ENCODE results near the gene CAMK1D. TPM values are rescaled to one million over a fixed set of nuclear protein-coding genes. Genes with fewer than 3 reads are reported as not detected.

CAMK1D gene
- total and polyA plus RNA-seq, 2 experiments from 2014 or later, result 4.6 to 7.2 TPM

GRCh38 chr10:12822893-12823170 lies 473.5 kb downstream of the CAMK1D start:
- H3K36me3 Mint-ChIP-seq (ENCODE audit: low read depth), result no peaks in the 10 kb centered on the region
- no peak overlapping the region for H2AFZ ChIP-seq
- H3K4me3 ChIP-seq, result no peak overlapping the region
- H3K27me3 Mint-ChIP-seq (ENCODE audit: insufficient read depth, low read depth, poor library complexity), result peaks cover 11% of the 10 kb centered on the region
- no peak overlapping the region for H3K4me3 Mint-ChIP-seq
- no peaks in the 10 kb centered on the region for H3K36me3 ChIP-seq (ENCODE audit: insufficient read depth)
- no peaks in the 10 kb centered on the region for H3K27me3 ChIP-seq (ENCODE audit: insufficient read depth)
- no peaks in the 10 kb centered on the region for H4K20me1 ChIP-seq (replicated peaks; ENCODE audit: insufficient read depth)
- no peak overlapping the region for H3K27ac ChIP-seq (ENCODE audit: low read depth)
- ATAC-seq (no peak), DNase-seq (ENCODE audit: low spot score) (no peak)
- H3K9me2 ChIP-seq (ENCODE audit: insufficient read depth), result no peaks in the 10 kb centered on the region
- peaks cover 10% of the 10 kb centered on the region for H3K4me1 Mint-ChIP-seq
- H3K4me2 ChIP-seq, result no peak overlapping the region
- no peak for TF ChIP-seq STAT1 (IDR thresholded peaks at IDR 0.05; ENCODE audit: unreplicated experiment)
- TF ChIP-seq ZNF331 (CRISPR knock-in tag; IDR thresholded peaks at IDR 0.05; ENCODE audit: low read depth), result no peak
- no peak for TF ChIP-seq POLR2AphosphoS5 (IDR thresholded peaks at IDR 0.05; ENCODE audit: low read depth)
- no peak for TF ChIP-seq EZH2phosphoT487 (IDR thresholded peaks at IDR 0.05; ENCODE audit: unreplicated experiment)
- no peak for TF ChIP-seq ZNF114 (CRISPR knock-in tag; IDR thresholded peaks at IDR 0.05)
- TF ChIP-seq, protein P1, sequence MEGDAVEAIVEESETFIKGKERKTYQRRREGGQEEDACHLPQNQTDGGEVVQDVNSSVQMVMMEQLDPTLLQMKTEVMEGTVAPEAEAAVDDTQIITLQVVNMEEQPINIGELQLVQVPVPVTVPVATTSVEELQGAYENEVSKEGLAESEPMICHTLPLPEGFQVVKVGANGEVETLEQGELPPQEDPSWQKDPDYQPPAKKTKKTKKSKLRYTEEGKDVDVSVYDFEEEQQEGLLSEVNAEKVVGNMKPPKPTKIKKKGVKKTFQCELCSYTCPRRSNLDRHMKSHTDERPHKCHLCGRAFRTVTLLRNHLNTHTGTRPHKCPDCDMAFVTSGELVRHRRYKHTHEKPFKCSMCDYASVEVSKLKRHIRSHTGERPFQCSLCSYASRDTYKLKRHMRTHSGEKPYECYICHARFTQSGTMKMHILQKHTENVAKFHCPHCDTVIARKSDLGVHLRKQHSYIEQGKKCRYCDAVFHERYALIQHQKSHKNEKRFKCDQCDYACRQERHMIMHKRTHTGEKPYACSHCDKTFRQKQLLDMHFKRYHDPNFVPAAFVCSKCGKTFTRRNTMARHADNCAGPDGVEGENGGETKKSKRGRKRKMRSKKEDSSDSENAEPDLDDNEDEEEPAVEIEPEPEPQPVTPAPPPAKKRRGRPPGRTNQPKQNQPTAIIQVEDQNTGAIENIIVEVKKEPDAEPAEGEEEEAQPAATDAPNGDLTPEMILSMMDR (conservative IDR thresholded peaks at IDR 0.05; ENCODE audit: low read depth in 2 of 2), result no peak
- TF ChIP-seq JUNB (IDR thresholded peaks at IDR 0.05; ENCODE audit: unreplicated experiment), result no peak
- no peak for TF ChIP-seq CREB1 (CRISPR knock-in tag; IDR thresholded peaks at IDR 0.05; ENCODE audit: low read depth)
- TF ChIP-seq EZH2 (IDR thresholded peaks at IDR 0.05; ENCODE audit: low read depth, unreplicated experiment), result no peak
- TF ChIP-seq, protein P2, sequence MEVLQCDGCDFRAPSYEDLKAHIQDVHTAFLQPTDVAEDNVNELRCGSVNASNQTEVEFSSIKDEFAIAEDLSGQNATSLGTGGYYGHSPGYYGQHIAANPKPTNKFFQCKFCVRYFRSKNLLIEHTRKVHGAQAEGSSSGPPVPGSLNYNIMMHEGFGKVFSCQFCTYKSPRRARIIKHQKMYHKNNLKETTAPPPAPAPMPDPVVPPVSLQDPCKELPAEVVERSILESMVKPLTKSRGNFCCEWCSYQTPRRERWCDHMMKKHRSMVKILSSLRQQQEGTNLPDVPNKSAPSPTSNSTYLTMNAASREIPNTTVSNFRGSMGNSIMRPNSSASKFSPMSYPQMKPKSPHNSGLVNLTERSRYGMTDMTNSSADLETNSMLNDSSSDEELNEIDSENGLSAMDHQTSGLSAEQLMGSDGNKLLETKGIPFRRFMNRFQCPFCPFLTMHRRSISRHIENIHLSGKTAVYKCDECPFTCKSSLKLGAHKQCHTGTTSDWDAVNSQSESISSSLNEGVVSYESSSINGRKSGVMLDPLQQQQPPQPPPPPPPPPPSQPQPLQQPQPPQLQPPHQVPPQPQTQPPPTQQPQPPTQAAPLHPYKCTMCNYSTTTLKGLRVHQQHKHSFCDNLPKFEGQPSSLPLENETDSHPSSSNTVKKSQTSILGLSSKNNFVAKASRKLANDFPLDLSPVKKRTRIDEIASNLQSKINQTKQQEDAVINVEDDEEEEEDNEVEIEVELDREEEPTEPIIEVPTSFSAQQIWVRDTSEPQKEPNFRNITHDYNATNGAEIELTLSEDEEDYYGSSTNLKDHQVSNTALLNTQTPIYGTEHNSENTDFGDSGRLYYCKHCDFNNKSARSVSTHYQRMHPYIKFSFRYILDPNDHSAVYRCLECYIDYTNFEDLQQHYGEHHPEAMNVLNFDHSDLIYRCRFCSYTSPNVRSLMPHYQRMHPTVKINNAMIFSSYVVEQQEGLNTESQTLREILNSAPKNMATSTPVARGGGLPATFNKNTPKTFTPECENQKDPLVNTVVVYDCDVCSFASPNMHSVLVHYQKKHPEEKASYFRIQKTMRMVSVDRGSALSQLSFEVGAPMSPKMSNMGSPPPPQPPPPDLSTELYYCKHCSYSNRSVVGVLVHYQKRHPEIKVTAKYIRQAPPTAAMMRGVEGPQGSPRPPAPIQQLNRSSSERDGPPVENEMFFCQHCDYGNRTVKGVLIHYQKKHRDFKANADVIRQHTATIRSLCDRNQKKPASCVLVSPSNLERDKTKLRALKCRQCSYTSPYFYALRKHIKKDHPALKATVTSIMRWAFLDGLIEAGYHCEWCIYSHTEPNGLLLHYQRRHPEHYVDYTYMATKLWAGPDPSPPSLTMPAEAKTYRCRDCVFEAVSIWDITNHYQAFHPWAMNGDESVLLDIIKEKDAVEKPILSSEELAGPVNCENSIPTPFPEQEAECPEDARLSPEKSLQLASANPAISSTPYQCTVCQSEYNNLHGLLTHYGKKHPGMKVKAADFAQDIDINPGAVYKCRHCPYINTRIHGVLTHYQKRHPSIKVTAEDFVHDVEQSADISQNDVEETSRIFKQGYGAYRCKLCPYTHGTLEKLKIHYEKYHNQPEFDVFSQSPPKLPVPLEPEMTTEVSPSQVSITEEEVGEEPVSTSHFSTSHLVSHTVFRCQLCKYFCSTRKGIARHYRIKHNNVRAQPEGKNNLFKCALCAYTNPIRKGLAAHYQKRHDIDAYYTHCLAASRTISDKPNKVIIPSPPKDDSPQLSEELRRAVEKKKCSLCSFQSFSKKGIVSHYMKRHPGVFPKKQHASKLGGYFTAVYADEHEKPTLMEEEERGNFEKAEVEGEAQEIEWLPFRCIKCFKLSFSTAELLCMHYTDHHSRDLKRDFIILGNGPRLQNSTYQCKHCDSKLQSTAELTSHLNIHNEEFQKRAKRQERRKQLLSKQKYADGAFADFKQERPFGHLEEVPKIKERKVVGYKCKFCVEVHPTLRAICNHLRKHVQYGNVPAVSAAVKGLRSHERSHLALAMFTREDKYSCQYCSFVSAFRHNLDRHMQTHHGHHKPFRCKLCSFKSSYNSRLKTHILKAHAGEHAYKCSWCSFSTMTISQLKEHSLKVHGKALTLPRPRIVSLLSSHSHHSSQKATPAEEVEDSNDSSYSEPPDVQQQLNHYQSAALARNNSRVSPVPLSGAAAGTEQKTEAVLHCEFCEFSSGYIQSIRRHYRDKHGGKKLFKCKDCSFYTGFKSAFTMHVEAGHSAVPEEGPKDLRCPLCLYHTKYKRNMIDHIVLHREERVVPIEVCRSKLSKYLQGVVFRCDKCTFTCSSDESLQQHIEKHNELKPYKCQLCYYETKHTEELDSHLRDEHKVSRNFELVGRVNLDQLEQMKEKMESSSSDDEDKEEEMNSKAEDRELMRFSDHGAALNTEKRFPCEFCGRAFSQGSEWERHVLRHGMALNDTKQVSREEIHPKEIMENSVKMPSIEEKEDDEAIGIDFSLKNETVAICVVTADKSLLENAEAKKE (CRISPR knock-in tag; IDR thresholded peaks at IDR 0.05), result no peak
- no peak for TF ChIP-seq NANOG (IDR thresholded peaks at IDR 0.05; ENCODE audit: borderline replicate concordance)
- TF ChIP-seq ETS1 (IDR thresholded peaks at IDR 0.05), result no peak
- TF ChIP-seq, protein P3, sequence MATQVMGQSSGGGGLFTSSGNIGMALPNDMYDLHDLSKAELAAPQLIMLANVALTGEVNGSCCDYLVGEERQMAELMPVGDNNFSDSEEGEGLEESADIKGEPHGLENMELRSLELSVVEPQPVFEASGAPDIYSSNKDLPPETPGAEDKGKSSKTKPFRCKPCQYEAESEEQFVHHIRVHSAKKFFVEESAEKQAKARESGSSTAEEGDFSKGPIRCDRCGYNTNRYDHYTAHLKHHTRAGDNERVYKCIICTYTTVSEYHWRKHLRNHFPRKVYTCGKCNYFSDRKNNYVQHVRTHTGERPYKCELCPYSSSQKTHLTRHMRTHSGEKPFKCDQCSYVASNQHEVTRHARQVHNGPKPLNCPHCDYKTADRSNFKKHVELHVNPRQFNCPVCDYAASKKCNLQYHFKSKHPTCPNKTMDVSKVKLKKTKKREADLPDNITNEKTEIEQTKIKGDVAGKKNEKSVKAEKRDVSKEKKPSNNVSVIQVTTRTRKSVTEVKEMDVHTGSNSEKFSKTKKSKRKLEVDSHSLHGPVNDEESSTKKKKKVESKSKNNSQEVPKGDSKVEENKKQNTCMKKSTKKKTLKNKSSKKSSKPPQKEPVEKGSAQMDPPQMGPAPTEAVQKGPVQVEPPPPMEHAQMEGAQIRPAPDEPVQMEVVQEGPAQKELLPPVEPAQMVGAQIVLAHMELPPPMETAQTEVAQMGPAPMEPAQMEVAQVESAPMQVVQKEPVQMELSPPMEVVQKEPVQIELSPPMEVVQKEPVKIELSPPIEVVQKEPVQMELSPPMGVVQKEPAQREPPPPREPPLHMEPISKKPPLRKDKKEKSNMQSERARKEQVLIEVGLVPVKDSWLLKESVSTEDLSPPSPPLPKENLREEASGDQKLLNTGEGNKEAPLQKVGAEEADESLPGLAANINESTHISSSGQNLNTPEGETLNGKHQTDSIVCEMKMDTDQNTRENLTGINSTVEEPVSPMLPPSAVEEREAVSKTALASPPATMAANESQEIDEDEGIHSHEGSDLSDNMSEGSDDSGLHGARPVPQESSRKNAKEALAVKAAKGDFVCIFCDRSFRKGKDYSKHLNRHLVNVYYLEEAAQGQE (IDR thresholded peaks at IDR 0.05; ENCODE audit: unreplicated experiment), result no peak
- H3F3A ChIP-seq (replicated peaks; ENCODE audit: low read depth), result no peaks in the 10 kb centered on the region
- no peaks in the 10 kb centered on the region for H3K4me1 ChIP-seq (ENCODE audit: insufficient read depth)
- H3K79me2 ChIP-seq (replicated peaks; ENCODE audit: insufficient read depth), result no peaks in the 10 kb centered on the region
- H3K27ac Mint-ChIP-seq, result no peak overlapping the region; the same call in 1 of the 2 replicates
- H3K9me3 Mint-ChIP-seq, result no peaks in the 10 kb centered on the region
